ENCODE measurements around the gene LRRC9.
"Not testable (repeated sequence)": the region's sequence is repeated elsewhere in the genome, so short reads cannot be mapped to it uniquely, and the experiment has no call there.

LRRC9 gene

GRCh38 chr14:59957890-59958289, 37.9 kb downstream of the LRRC9 start:
- not testable (repeated sequence) for DNase-seq (ENCODE audit: low read depth)

GRCh38 chr14:59959668-59960067, 39.7 kb downstream of the LRRC9 start:
- no peak for DNase-seq (ENCODE audit: low read depth)

GRCh38 chr14:59961518-59962062, 41.6 kb downstream of the LRRC9 start:
- DNase-seq (ENCODE audit: low read depth), result no peak

GRCh38 chr14:59964251-59965007, 44.5 kb downstream of the LRRC9 start:
- DNase-seq (ENCODE audit: low read depth), result no peak

GRCh38 chr14:59969319-59969718, 49.4 kb downstream of the LRRC9 start:
- DNase-seq (ENCODE audit: low read depth), result peak; percentile 24

GRCh38 chr14:59981564-59981963, 61.6 kb downstream of the LRRC9 start:
- no peak for DNase-seq (ENCODE audit: low read depth)

- DNase-seq (ENCODE audit: low read depth), result no peak
Measured at GRCh38 chr14:59983048-59983447, 63.1 kb downstream of the LRRC9 start.

- no peak for DNase-seq (ENCODE audit: low read depth)
Measured at GRCh38 chr14:59986556-59987059, 66.7 kb downstream of the LRRC9 start.

GRCh38 chr14:59997449-59997848, 77.5 kb downstream of the LRRC9 start:
- DNase-seq (ENCODE audit: low read depth), result no peak

GRCh38 chr14:59997966-59998365, 78.0 kb downstream of the LRRC9 start:
- no peak for DNase-seq (ENCODE audit: low read depth)

- DNase-seq (ENCODE audit: low read depth), result no peak
Measured at GRCh38 chr14:59998564-59998963, 78.6 kb downstream of the LRRC9 start.

- no peak for DNase-seq (ENCODE audit: low read depth)
Measured at GRCh38 chr14:60002819-60003492, 83.0 kb downstream of the LRRC9 start.

- no peak for DNase-seq (ENCODE audit: low read depth)
Measured at GRCh38 chr14:60003991-60004390, 84.0 kb downstream of the LRRC9 start.

- no peak for DNase-seq (ENCODE audit: low read depth)
Measured at GRCh38 chr14:60008042-60008441, 88.1 kb downstream of the LRRC9 start.

- not testable (repeated sequence) for DNase-seq (ENCODE audit: low read depth)
Measured at GRCh38 chr14:60010263-60010662, 90.3 kb downstream of the LRRC9 start.

GRCh38 chr14:60014402-60014801, 94.5 kb downstream of the LRRC9 start:
- DNase-seq (ENCODE audit: low read depth), result no peak

GRCh38 chr14:60021619-60022018, 101.7 kb downstream of the LRRC9 start:
- no peak for DNase-seq (ENCODE audit: low read depth)

GRCh38 chr14:60025571-60025970, 105.6 kb downstream of the LRRC9 start:
- no peak for DNase-seq (ENCODE audit: low read depth)

GRCh38 chr14:60035177-60035576, 115.2 kb downstream of the LRRC9 start:
- no peak for DNase-seq (ENCODE audit: low read depth)

GRCh38 chr14:60047976-60048375, 128.0 kb downstream of the LRRC9 start:
- DNase-seq (ENCODE audit: low read depth), result not testable (repeated sequence)

- DNase-seq (ENCODE audit: low read depth), result no peak
Measured at GRCh38 chr14:60051721-60052221, 131.8 kb downstream of the LRRC9 start.

- no peak for DNase-seq (ENCODE audit: low read depth)
Measured at GRCh38 chr14:60058087-60058486, 138.1 kb downstream of the LRRC9 start.

- DNase-seq (ENCODE audit: low read depth), result peak; percentile 41
Measured at GRCh38 chr14:60061371-60061770, 141.4 kb downstream of the LRRC9 start.
